Measurements from ENCODE around the gene CUL7. TPM values are rescaled to one million over a fixed set of nuclear protein-coding genes. Genes with fewer than 3 reads are reported as not detected.

The CUL7 gene
- total RNA-seq, 1 donor from 2014 or later = 9.6 TPM

DNA sequence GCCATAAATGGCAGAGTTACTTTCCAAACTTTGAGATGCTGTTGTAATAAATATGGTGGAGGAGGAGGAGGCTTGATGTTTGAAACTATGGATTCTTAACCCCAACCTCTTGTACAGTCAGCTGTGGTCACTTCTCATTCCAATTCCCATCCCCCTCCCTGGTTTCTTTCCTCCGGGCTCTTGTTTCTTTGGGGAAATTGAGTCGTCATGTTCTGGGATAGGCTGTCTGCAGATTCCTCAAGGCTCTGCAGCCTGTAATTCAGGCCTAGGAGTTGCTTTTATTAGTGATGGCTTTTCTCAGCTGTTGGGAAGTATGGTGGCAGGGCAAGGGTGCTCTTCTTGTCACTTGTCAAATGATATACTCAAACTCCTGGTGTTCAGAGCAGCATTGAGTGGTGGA is 25.0 kb upstream of the CUL7 start:
- ATAC-seq = no peak
- DNase-seq = no peak
- intact Hi-C loops (cut with micrococcal nuclease) = no loop called here

DNA sequence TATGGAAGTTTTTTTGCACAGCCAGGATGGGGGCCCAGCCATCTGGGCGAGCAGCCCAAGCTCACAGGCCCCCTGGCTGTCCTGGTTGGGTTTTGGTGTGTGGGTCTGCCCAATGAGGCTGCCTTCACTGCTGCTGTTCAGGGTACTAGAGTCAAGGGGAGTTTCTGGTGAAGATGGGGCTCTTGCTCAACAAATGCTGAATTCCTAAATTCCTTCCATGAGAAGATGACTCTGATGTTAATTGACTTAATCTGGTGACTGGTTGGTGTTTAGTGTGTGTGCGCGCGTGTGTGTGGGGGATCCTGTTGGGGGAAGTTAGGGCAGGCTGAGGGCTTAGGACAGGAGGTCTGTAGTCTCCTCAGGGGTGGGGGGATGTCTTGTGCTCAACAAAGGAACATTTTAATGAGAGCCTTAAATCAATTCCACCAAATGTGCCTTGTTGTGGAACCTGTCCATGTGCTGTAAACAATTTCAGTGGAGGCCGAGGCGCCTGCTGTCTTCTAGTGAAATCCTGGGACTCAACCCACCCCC is 24.4 kb upstream of the CUL7 start:
- DNase-seq = no peak
- intact Hi-C loops (cut with micrococcal nuclease) = no loop called here
- ATAC-seq = no peak

DNA sequence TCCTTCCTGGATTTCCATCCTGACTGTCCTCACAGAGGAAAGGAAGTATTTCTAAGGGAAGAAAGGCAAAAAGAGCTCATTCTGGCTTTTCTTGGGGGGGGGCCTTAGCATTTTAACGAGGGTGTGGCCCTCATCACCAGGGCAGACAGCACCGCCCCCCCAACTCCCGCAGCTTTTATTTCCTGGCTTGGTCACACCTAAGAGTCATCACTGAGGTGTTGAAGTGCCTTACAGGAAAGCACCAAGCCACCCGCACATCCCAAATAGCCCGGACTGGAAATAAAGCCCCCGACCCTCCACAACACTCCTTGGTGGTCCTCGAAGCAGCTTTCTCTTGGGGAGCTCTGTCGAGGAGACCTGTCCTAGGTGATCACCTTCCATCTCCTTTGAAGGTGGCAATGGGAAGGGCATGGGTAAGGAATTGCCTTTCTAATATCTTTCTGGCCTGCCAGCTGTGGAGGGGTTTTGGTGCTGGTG is 23.7 kb upstream of the CUL7 start:
- no peak for DNase-seq
- intact Hi-C loops (cut with micrococcal nuclease) = no loop called here

DNA sequence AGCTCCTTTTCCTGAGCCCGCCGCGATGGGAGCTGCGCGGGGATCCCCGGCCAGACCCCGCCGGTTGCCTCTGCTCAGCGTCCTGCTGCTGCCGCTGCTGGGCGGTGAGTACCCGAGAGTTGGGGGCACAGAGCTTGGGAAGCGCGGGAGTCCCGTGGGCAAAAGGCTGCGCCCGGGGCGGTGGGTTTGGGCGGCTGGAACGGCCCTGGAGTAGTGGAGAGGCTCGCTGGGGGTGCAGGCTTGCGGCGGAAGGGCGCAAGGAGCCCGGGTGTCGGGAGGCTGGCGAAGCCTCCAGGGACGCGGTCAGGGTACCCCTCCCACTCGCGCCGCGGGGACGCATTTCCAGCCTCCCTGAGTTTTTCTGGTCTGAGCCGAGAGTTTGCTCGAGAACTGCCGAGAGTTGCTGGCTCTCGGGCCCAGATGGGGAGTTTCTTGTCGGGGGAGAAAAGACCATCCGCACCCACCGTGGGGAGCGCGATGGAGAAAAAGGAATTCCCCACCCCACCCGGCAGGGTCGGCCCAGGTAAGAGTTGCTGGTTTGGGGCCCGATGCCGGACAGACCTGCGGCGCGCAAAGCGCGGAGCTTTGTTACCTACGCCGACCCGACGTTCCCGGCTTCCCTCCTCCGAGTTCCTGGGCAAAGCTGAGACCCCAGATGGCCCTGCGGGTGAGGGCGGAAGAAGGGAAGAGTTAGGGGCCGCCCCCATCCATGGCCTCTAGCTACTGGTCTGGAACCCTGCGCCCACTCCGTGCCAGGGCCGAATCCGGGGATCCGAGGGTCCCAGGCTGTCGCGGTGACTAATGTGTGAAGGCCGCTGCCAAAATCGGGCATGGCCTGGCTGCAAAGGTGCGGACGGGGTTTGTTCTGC is 23.0 kb upstream of the CUL7 start:
- ATAC-seq = peak; percentile 17
- intact Hi-C loops (cut with micrococcal nuclease) = no loop called here
- peak; percentile 30 for DNase-seq

More for the DNA sequence above, 23.7 kb upstream of the CUL7 start:
- ATAC-seq = no peak

DNA sequence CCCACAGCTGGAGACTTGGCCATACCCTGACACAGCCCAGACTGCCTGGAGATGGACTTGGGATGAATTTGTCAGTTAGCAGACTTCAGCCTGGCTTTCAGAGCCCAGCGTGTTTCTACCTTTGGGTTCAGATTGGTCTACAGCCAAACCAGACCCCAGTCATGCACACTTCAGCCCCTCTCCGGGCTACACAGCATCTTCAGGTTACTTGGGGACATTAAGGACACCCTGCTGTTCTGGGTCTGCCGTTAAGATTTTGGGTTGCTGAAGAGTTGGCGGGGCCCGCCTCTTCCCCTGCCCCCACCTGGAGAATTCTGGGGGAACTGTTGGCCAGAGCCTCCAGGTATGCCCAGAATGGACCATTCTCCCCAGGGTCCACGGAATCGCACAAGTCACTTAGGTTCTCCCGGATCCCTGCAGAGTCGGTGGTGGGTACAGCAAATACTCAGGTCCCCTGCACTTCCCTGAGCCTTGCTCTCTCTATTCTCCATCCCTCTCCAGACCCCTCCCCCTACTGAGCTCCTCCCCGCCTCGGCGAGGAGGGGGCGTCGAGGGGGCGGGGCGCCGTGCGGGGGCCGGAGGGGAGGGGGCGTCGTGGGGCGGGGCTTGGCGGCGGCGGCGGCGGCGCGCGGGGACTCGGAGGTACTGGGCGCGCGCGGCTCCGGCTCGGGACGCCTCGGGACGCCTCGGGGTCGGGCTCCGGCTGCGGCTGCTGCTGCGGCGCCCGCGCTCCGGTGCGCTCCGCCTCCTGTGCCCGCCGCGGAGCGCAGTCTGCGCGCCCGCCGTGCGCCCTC is 22.2 kb upstream of the CUL7 start, which contains the start of gene PTK7:
Gene PTK7 (plus strand): TSS at position 645 of the 794 bp plus-strand sequence. CDS start 175 bp downstream, outside the sequence.
- intact Hi-C loops (cut with micrococcal nuclease) = no loop called here
- peak; percentile 56 for DNase-seq
- ATAC-seq = peak; percentile 69

DNA sequence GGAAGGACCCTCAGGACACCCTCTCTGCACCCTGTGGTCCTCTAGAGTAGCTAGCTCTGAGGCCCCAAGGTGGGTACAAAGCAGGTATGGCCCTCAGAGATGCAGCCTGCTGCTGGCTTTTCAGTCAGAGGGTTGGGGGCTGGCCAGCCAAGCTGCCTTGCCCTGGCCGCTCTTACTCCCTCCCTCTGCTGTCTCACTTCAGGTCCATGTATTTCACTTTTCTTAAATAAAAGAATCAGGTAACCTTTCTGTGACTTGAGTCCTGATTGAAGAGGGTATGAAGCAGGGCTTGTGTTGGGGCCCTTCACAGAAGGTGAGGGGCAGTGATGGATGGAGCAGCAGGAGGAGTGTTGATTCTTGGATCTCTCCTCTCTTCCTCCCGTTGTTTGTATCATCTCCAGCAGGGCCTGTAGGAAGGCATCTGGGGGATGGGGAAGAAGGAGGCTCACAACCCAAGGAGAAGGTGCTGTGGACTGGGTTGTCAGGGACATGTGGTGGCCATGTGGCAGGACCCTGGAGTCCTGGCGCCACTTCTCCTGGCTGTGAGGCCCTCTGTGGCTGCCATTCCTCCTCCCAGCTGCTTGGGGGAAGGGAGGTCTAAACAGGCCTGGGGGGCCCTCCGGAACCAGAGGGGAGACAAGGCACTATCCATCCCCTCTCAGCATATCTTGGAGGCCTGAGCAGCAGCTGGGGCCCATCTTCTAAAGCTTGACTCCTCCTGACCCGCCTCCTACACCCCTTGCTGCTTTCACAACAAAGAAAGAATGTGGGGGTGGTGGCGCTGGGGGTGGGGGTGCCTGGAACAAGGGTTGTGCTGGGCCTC is 21.4 kb upstream of the CUL7 start:
- DNase-seq (no peak), ATAC-seq (peak; percentile 6)
- intact Hi-C loops (cut with micrococcal nuclease) = no loop called here

DNA sequence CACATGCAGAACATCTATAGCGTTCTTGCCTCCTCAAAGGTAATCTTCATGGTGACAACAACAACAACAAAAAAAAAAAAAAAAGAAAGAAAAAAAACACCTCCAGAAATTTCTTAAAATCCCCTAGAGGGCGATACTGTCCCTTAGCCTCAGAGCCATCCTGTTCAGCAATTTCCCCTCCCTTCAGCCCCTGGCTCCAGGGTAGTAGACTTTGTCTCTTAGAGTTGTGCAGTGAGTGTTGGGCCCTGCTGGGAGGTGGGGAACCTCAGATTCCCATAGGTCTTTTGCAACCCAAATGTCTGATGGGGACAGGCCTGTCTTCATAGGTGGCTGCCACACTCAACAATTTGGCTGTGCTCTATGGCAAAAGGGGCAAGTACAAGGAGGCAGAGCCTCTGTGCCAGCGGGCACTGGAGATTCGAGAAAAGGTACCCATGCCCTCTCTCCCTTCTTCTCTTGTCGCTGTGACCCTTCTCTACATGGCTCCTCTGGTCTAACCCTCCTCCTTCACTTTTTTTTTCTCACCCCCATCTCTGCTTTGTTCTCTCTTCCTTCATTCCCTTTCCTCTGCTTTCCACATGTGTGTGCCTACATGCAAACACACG is 16.5 kb upstream of the CUL7 start:
- DNase-seq (no peak), ATAC-seq (no peak)
- intact Hi-C loops (cut with micrococcal nuclease) = no loop called here

DNA sequence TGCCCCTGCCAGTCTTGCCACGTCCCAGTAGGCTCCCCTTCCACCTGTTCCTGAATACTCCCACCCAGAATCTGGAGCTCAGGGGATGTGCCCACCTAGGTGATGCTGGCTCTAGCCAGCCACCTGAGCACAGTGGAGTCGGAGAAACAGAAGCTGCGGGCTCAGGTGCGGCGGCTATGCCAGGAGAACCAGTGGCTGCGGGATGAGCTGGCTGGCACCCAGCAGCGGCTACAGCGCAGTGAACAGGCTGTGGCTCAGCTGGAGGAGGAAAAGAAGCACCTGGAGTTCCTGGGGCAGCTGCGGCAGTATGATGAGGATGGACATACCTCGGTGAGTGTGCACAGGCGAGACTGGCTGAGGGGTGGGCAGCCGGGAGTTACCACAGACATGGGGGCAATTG is 9.2 kb upstream of the CUL7 start:
- ATAC-seq (no peak), DNase-seq (no peak)
- intact Hi-C loops (cut with micrococcal nuclease) = no loop called here

DNA sequence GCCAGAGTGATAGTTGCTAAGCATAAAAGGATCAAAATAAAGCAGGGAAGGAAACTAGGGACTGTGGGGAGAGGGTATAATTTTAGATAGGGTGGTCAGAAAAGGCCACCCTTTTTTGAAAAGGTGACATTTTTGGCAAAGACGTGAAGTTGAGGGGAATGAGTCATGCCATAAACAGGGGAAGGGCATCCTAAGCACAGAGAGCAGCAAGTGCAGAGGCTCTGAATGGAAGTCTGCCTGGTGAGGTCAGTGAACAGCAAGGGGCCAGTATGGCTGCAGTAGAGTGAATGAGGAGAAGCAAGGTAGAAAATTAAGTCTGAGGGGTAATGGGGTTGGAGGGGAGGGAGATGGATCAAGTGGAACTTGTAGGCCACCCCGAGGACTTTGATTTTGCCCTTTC is 8.2 kb upstream of the CUL7 start:
- ATAC-seq (no peak), DNase-seq (no peak)
- intact Hi-C loops (cut with micrococcal nuclease) = no loop called here

DNA sequence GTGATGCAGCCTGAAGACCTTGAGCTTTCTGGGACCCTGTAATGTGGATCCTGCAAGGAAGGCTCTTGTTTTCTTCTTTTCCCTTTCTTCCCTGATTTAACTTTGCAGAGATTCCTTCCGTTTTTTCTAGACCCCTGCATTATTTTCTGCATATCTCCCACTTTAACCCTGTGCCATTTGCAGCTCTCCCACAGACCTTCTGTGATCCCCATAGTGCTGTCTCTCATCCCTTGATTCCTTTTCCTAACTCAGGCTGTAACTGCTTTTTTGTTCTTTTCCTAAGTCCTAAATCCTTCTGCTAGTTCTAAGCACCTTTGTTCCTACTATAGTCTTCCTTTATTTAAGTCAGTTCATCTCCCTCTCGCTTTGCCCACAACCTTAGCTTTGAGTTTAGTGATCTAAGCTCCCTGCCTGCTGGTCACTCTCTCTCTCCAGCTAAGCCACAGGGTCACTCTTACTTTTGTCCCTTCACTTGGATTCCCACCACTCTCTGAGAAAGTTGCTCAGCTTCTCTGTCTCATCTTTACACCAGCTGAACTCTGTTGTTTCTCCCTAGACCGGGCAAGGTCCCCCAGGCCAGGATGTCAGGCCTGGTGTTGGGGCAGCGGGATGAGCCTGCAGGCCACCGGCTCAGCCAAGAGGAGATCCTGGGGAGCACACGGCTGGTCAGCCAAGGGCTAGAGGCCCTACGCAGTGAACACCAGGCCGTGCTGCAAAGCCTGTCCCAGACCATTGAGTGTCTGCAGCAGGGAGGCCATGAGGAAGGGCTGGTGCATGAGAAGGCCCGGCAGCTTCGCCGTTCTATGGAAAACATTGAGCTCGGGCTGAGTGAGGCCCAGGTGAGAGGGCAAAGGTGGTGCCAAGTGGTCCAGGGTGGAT is 7.3 kb upstream of the CUL7 start:
- DNase-seq (no peak), ATAC-seq (no peak)
- intact Hi-C loops (cut with micrococcal nuclease) = no loop called here

DNA sequence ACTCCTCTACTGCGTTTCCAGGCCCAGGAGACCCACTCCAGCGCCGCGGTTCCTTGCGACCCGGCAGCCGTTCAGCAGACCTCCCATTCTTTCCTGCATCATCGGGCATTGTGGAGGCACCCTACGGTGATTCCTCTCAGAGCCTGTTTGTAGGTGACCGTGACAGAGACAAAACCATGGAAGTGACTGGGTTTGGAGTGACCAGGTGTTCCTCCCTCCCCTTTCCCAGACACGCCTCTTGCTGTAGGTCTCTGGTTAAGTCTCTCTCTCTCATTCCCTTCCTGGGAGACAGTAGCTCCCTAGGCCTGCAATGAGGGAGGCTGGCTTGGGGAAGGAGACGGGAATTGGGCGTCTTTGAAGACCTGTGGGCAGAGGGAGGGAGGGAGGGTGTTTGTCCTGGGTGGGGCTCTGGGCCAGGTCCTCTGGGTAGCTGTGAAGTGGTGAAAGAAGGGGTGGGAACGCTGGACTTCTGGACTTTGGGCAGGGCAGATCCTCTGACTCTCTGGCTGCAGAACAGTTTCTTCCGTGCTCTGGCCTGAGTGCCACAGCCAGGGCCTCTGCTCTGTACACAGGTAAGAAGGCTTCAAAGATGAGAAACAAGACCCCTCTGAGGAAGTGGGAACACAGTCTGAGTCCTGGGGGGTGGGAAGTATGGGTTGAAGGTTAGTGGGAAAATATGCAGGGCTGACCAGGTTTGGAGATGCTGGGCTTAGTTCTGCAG is 6.5 kb upstream of the CUL7 start:
- ATAC-seq (peak; percentile 32), DNase-seq (no peak)
- intact Hi-C loops (cut with micrococcal nuclease) = no loop called here

DNA sequence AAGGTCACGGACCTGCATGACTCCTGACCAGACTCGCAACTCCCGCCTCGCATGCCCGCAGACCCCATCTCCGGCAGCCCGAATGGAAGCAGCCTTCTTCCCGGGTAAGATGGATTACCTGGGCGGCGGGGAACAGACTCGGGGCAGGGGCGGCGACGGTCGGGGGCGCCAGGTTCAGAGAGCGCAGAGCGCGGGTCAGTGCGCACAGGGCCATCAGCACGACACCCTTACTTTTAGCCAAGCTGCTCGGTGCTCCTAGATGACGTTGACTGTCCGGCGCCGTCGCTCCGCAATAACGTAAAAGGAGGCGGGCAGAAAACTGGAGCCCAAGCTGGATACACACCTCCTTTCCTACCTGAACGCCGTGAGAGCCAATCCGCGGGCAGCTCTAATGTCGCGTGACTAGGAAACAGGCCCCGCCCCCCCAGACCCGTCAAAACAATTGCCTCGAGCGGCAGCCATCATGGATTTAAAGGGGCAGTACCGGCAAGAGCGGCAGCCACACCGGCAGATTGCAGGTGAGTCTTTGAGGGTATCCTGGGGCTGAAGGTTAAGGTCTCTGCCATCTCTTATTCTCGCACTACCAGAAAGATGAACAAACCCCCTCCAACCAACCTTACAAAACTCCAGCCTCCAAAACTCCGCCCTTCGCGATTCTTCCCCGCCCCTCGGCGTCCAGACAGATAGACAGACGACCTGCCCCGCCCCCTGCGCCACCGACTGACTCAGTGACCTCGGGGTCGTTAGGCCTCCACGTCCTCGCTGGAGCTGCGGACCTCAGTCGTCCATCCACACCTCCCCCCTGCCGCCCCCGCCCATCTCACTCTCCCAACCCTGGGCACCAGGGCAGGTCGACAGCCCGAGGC is 5.8 kb upstream of the CUL7 start, which contains the start of the genes KLC4 and MRPL2:
Gene KLC4 (plus strand): TSS at position 464 of the 866 bp plus-strand sequence. CDS start 1,705 bp downstream, outside the sequence.
Gene MRPL2 (minus strand): TSS at position 267 of the 866 bp plus-strand sequence. CDS start 53 bp downstream, at position 214.
- ATAC-seq = peak; percentile 97
- peak; percentile 97 for DNase-seq
- intact Hi-C loops (cut with micrococcal nuclease) = no loop called here

DNA sequence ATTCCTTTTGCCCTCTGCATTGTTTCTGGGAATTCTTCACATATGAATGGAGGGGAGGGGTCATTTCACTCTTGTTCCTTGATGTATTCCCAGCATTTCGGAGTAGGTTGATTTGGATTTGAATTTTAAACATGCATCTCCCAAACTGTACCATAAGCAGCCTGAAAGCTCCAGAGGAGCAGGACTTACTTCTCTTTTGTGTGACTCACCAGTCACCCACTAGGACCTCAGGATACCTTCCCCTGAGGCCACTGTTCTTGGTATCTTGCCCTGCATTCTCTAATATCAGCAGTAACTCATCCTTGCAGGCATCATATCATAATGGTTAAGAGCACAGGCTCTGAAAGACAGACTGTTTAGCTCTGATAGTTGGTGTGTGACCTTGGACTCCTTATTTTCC is 4.9 kb upstream of the CUL7 start:
- ATAC-seq (no peak), DNase-seq (no peak)
- intact Hi-C loops (cut with micrococcal nuclease) = no loop called here

DNA sequence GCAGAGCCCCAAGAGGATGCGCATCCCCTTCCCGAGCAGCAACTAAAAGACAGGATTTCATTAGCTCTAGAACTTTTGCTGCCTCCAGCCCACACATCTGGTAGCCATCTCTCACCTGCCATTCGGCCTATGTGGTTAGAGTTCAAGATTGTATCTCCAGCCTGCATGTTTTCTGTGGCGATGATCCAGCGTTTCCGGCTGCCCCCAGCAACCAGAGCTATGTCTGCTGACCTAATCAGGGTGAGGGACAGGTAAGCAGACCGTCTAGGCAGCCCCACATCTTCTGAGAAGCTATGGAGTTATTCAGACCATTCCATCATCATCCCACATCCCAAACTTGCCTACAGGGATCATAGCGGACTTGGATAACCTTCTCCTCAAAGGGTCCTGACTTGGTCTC is 2.3 kb upstream of the CUL7 start:
- no peak for ATAC-seq
- intact Hi-C loops (cut with micrococcal nuclease) = no loop called here
- DNase-seq = no peak

DNA sequence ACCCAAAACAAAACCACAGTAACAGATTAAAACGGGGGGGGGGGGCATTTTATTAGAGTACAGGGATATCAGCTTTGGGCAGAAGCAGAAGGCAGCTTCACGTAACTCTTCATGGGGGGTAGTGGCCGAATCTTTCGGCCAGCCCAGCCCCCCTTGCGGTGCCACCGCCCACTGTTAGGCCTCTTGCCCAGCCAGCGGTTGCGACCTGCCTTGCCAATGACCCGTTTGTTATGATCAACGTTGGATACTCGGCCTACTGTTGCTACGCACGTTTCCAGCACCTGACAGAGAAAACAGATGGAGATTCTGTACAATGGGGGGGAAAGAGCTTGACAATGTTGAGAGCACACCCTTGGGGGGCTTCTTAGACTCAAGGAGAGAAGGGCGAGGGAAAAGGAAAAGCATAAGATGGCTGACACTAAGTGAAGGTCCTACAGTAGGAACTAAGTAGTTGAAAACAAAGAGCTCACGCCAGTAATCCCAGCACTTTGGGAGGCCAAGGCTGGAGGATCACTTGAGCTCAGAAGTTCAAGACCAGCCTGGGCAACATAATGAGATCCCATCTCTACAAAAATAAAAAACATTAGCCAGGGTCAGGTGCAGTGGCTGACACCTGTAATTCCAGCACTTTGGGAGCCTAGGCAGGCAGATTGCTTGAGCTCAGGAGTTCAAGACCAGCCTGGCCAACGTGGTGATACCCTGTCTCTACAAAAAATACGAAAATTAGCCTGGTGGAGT is 724 bp upstream of the CUL7 start:
- DNase-seq (peak; percentile 39), ATAC-seq (no peak)
- intact Hi-C loops (cut with micrococcal nuclease) = no loop called here
